ENCODE data around the gene ZNRF3.
A peak's percentile ranks its signal among the peaks of the same experiment; 100 is the strongest.

The ZNRF3 gene

GRCh38 chr22:29088809-29089208 is 205.4 kb downstream of the ZNRF3 start:
- DNase-seq (ENCODE audit: low read depth, low spot score), result no peak

DNA sequence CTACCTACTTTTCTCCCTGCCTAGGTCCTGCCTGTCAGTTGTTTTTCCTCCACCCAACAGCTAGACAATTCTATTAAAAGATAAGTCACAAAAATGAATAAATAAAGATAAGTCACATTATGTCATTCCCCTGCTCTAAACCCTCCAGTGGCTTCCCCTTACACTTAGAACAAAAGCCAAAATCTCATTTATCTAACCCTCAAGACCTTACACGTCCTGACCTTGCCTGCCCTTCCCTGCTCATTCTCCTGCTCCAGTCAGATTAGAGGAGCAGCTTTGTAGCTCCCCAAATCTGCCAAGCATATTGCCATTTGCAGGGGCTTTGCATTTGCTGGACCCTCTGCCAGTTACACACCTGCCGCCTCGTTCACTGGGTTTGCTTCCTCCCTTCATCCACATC is 206.1 kb downstream of the ZNRF3 start:
- DNase-seq (ENCODE audit: low read depth, low spot score), result no peak

DNA sequence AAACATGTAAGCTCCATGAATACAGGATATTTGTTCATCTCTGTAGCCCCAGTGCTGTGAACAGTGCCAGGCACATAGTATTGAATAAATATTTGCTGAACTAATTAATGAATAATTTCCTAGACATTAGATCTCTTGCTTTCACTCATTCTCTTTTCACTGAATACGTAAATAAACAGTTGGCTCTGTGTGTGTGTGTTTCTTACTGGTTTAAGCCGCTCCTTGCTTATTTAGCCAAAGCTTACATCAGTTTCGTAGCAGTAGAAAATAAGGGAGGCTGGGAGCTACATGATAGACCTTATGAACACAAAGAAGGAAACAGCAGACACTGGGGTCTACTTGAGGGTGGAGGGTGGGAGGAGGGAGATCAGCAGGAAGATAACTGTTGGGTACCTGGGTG is 206.7 kb downstream of the ZNRF3 start:
- no peak for DNase-seq (ENCODE audit: low read depth, low spot score)

GRCh38 chr22:29092243-29092642 is 208.9 kb downstream of the ZNRF3 start:
- no peak for DNase-seq (ENCODE audit: low read depth, low spot score)

DNA sequence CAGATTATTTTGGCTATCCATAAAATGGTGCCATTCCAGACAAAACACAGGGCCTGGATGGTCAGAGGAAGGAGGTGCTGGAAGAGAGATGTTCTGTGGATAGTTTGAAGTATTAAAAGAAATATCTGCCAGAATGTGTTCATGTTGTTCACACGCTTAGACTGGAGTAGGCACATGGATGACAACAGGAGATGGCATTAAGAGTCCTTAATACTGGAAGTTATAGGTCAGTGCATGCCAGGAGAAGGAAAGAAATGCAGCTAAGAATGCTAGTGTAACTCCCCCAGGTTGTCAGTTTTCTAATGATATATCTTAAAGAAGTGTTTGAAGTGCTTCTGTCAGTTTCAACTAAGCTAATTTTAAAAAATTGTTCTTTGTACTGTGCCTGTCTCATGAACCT is 209.7 kb downstream of the ZNRF3 start:
- no peak for DNase-seq (ENCODE audit: low read depth, low spot score)

- no peak for DNase-seq (ENCODE audit: low read depth, low spot score)
Measured at GRCh38 chr22:29093501-29094300, 210.3 kb downstream of the ZNRF3 start.

GRCh38 chr22:29095459-29095858 is 212.1 kb downstream of the ZNRF3 start:
- DNase-seq (ENCODE audit: low read depth, low spot score), result no peak

DNA sequence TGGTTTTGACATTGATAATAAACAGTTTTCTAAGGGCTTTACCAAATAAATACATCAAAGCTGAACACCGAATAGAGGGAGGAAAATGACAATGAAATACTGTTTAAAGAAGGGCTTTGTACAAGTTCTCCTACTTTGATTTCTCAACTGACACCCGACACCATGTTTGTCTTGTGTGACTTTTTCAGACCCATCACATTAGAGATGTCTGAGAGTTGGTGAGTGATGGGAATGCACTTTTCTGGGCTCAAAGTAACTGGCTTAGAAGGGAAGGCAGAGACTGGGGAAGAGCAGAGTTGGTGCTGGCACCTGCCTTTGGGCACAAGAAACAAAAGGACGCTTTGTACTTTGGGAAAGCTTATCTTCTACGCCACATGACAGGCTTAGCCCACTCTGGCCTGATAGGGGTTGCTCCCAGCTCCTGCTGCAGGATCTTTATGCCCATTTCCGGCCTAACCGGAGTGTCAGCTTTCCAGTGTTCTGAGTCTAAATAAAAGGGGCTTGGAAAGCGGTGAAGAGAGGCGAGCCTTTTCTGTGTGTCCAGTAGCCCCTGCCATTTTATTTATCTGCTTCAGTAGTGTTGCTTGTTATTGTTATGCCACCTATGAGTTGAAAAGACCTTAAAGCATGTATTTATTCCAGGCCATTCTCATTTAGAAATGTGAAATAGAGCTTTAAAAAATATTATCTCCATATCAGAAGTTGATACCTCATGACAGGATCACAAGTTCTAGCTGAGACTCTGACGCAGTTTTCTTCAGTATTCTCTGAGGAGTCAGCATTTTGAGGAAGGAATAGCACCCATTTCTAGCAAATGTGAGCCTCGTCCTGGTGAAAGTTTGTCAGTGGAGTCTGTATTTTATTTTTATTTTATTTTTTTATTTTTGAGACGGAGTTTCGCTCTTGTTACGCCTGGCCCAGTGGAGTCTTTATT is 213.6 kb downstream of the ZNRF3 start:
- DNase-seq (ENCODE audit: low read depth, low spot score), result peak; percentile 10

DNA sequence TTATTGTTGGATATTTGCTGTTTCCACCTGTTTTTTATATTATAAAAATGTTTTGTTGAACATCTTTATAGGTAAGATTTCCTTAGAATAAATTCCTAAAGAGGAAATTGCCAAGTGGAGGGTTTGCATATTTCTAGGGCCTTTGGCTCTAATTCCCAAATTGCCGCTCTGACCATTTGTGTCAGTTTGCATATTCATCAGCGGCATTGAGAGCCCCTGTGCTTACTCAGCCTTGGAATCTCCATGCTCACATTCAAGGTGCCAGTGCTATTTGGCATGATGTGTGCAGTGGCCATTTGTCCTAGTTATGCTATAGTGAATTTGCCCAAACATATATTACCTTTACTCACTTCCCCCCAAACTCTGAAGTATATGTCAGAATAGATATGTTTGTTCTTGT is 214.9 kb downstream of the ZNRF3 start:
- no peak for DNase-seq (ENCODE audit: low read depth, low spot score)

GRCh38 chr22:29102300-29102699 is 218.9 kb downstream of the ZNRF3 start:
- DNase-seq (ENCODE audit: low read depth, low spot score), result no peak

- no peak for DNase-seq (ENCODE audit: low read depth, low spot score)
Measured at GRCh38 chr22:29103121-29103520, 219.7 kb downstream of the ZNRF3 start.

GRCh38 chr22:29105468-29105867 is 222.1 kb downstream of the ZNRF3 start:
- no peak for DNase-seq (ENCODE audit: low read depth, low spot score)

DNA sequence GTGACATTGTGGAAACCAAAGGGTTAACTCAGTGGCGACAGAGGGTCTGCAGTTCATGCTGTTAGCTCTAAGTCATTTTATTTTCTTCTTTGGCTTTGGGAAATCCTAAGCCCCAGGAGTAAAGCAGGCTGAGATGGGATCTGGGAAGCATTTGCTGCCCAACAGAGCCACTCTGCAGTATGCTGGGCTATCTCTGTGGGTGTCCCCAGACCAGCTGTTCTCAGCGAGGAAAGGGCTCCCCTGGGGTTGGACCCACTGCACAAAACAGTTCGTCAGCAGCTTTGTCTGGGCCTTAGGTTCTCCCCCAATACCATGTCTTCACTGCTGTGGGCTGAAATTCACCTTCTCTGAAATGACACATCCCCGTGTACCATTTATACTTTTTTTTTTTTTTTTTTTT is 223.5 kb downstream of the ZNRF3 start:
- no peak for DNase-seq (ENCODE audit: low read depth, low spot score)

All from brain pericyte (primary cell).